Lower leg skin (tissue), 4 donors: ENCODE data around the gene DNMBP. TPM values are rescaled to one million over a fixed set of nuclear protein-coding genes. Genes with fewer than 3 reads are reported as not detected.

Source experiments
- DNase-seq, 2 donors: peaks; one replicate each; pipeline ENCODE4 v3.0.0-alpha.2; 2019; ENCODE audit warnings: low spot score in 2 of 2
- H3K4me3 ChIP-seq: fragments of 200-600 bp; sonication (generic); 2 replicates; pipeline ENCODE4 v1.5.1; 2017; ENCODE audit warnings: mild to moderate bottlenecking, low read depth; ENCODE audit not compliant: poor library complexity, severe bottlenecking
- CTCF ChIP-seq, 3 donors: fragments of 450-650 bp; IDR thresholded peaks; one replicate each; pipeline ENCODE4 v1.5.1; 2016; ENCODE audit warnings: antibody characterized with exemption in 3 of 3, mild to moderate bottlenecking in 3 of 3, moderate library complexity in 2 of 3
- POLR2A ChIP-seq, 2 donors: fragments of 450-650 bp; IDR thresholded peaks; one replicate each; pipeline ENCODE4 v1.6.1; 2016 to 2017; ENCODE audit warnings: antibody characterized with exemption in 2 of 2, mild to moderate bottlenecking in 1 of 2, moderate library complexity in 1 of 2
- WGBS, 2 donors: methylation state at CpG; one replicate each; pipeline ENCODE4 v1.1.5; 2018; 5-methylcytosine and 5-hydroxymethylcytosine counted together
- intact Hi-C: fragments of 100-400 bp; cut with DNase I; formaldehyde crosslinking; loops from one replicate; pipeline ENCODE4 v1.15.0; 2023; ENCODE audit warnings: low total_unique reads
- total RNA-seq, 4 donors: library from RNA; depleted of rRNA; stranded (reverse); fragments of >200 nt; gene quantifications; one replicate each; pipeline ENCODE4 v1.1.0, GENCODE V29; 2016

The DNMBP gene
- total RNA-seq, 4 donors from 2014 or later = 39.8 to 78.0 (median 61.9) TPM

- no peak overlapping the region for H3K4me3 ChIP-seq
- DNase-seq = no peak
- TF ChIP-seq POLR2A (IDR thresholded peaks at IDR 0.05) (no peak), CTCF (IDR thresholded peaks at IDR 0.05) (no peak)
- WGBS, 2 donors = 42 to 49% methylated on average over 10 of the region's 10 CpGs
- intact Hi-C loops = no loop called here
Measured at GRCh38 chr10:100007231-100008141, 2.3 kb downstream of the DNMBP start.

- H3K4me3 ChIP-seq = no peak overlapping the region
- 31 to 51% methylated on average over 4 of the region's 4 CpGs for WGBS, 2 donors
- intact Hi-C loops = no loop called here
- DNase-seq = peak in 1 of 2 donors; percentile 28
- TF ChIP-seq CTCF (IDR thresholded peaks at IDR 0.05) = no peak
- no peak for TF ChIP-seq POLR2A (IDR thresholded peaks at IDR 0.05)
Measured at GRCh38 chr10:100006243-100006886, 3.4 kb downstream of the DNMBP start.

GRCh38 chr10:100004805-100005510 is 4.8 kb downstream of the DNMBP start:
- 78 to 81% methylated on average over 3 of the region's 3 CpGs for WGBS, 2 donors
- no peak overlapping the region for H3K4me3 ChIP-seq
- TF ChIP-seq POLR2A (IDR thresholded peaks at IDR 0.05) (no peak), CTCF (IDR thresholded peaks at IDR 0.05) (no peak)

GRCh38 chr10:100000109-100000644 is 9.6 kb downstream of the DNMBP start:
- intact Hi-C loops = no loop called here
- no peak for DNase-seq
- no peak overlapping the region for H3K4me3 ChIP-seq
- 84 to 92% methylated on average over 6 of the region's 6 CpGs for WGBS, 2 donors
- no peak for TF ChIP-seq CTCF (IDR thresholded peaks at IDR 0.05)
- TF ChIP-seq POLR2A (IDR thresholded peaks at IDR 0.05) = no peak

More at GRCh38 chr10:100004805-100005510, 4.8 kb downstream of the DNMBP start:
- DNase-seq = no peak
- intact Hi-C loops = no loop called here

- H3K4me3 ChIP-seq = no peak overlapping the region
- DNase-seq = no peak
- TF ChIP-seq CTCF (IDR thresholded peaks at IDR 0.05) (no peak), POLR2A (IDR thresholded peaks at IDR 0.05) (no peak)
- intact Hi-C loops = no loop called here
- 85 to 95% methylated on average over 8 of the region's 8 CpGs for WGBS, 2 donors
Measured at GRCh38 chr10:99999319-100000108, 10.2 kb downstream of the DNMBP start.
